HepG2 (cell line): ENCODE results near the gene PPIG. TPM values are rescaled to one million over a fixed set of nuclear protein-coding genes. Genes with fewer than 3 reads are reported as not detected.

Experiments
- BCL6 ChIP-seq: IDR thresholded peaks from 2 replicates; pipeline ENCODE4 v1.6.1; 2016; ENCODE audit warnings: missing genetic modification reagents, missing compliant biosample characterization
- EZH2 ChIP-seq: conservative IDR thresholded peaks from 2 replicates; pipeline ENCODE4 v1.6.1; 2012; ENCODE audit warnings: mild to moderate bottlenecking, low read depth, low read length, moderate library complexity
- HNRNPUL1 ChIP-seq: fragments of 200-400 bp; formaldehyde crosslinking; IDR thresholded peaks from 2 replicates; pipeline ENCODE4 v1.6.1; 2017; ENCODE audit warnings: low read depth, mild to moderate bottlenecking, low read length, moderate library complexity
- MTF1 ChIP-seq: sonication (generic); formaldehyde crosslinking; IDR thresholded peaks from 2 replicates; pipeline ENCODE4 v1.5.0; 2020; ENCODE audit warnings: missing genetic modification reagents
- RORA ChIP-seq: sonication (generic); formaldehyde crosslinking; IDR thresholded peaks from 2 replicates; pipeline ENCODE4 v1.5.0; 2020; ENCODE audit warnings: mild to moderate bottlenecking, missing genetic modification reagents, moderate library complexity
- TEF ChIP-seq: sonication (generic); formaldehyde crosslinking; IDR thresholded peaks from 2 replicates; pipeline ENCODE4 v1.5.0; 2020; ENCODE audit warnings: missing genetic modification reagents
- TFAP4 ChIP-seq: sonication (generic); IDR thresholded peaks from 2 replicates; pipeline ENCODE4 v1.6.1; 2016; ENCODE audit warnings: low read depth, borderline replicate concordance
- ZBTB40 ChIP-seq, 2 experiments: fragments of 450-650 bp in 1 of 2; sonication (generic) in 1 of 2; formaldehyde crosslinking in 1 of 2; IDR thresholded peaks; 2 replicates each; pipeline versions ENCODE4 v1.6.1 to v1.8.0; 2016 to 2022; ENCODE audit warnings: antibody characterized with exemption in 1 of 2, mild to moderate bottlenecking in 1 of 2, missing genetic modification reagents in 1 of 2
- ZNF225 ChIP-seq: sonication (generic); formaldehyde crosslinking; IDR thresholded peaks from 2 replicates; pipeline ENCODE4 v1.4.0; 2020; ENCODE audit warnings: mild to moderate bottlenecking, missing genetic modification reagents
- ZNF616 ChIP-seq: sonication (generic); formaldehyde crosslinking; IDR thresholded peaks from 2 replicates; pipeline ENCODE4 v1.5.0; 2020; ENCODE audit warnings: low read depth, mild to moderate bottlenecking, missing genetic modification reagents
- ZNF776 ChIP-seq: sonication (generic); formaldehyde crosslinking; IDR thresholded peaks from 2 replicates; pipeline ENCODE4 v1.4.0; 2020; ENCODE audit warnings: mild to moderate bottlenecking, missing genetic modification reagents
- polyA plus RNA-seq, 8 experiments: library from polyadenylated mRNA; depleted of rRNA in 3 of 8; stranded (reverse) in 7 of 8; unstranded in 1 of 8; fragments of >200 nt; fragmentation: Illumina TruSeq in 4 of 8; extraction: Trizol in 4 of 8; gene quantifications; 2 replicates each; pipeline versions ENCODE4 v1.2.1 to v1.2.3, GENCODE V29; 2011 to 2016; ENCODE audit warnings: low read depth in 4 of 8, missing spikeins in 1 of 8, mixed read lengths in 1 of 8; ENCODE audit not compliant: insufficient read depth in 1 of 8
- total RNA-seq, 5 experiments: library from RNA; depleted of rRNA; stranded (reverse); fragments of >200 nt; fragmentation: Illumina TruSeq; extraction: Trizol; gene quantifications; 2 replicates each; pipeline ENCODE4 v1.2.3, GENCODE V29; 2016; ENCODE audit warnings: low read depth in 1 of 5
- TF ChIP-seq, protein P1 (sequence below): conservative IDR thresholded peaks from 2 replicates; pipeline ENCODE4 v1.6.1; 2018; ENCODE audit warnings: missing genetic modification reagents
- TF ChIP-seq, protein P2 (sequence below): IDR thresholded peaks from 2 replicates; pipeline ENCODE4 v1.6.1; 2016

PPIG gene
- total and polyA plus RNA-seq, 2 of the 13 experiments (the other 11 are each of a cell fraction or from before 2014, with no cell fraction given), result 31.3 to 81.0 TPM

- TF ChIP-seq TEF (no peak; the same call in 1 of the 2 replicates), MTF1 (no peak), ZNF225 (CRISPR knock-in tag) (peak; percentile 84; the same call in 1 of the 2 replicates), ZNF776 (CRISPR knock-in tag) (peak; percentile 93), RORA (CRISPR knock-in tag) (no peak), TFAP4 (peak; percentile 57; the same call in 1 of the 2 replicates), ZNF616 (CRISPR knock-in tag) (peak; percentile 74; the same call in 1 of the 2 replicates), BCL6 (CRISPR knock-in tag) (peak; percentile 98), HNRNPUL1 (no peak), ZBTB40 (IDR thresholded peaks at IDR 0.05) (peak; percentile 17; the same call in 1 of the 2 replicates), ZBTB40 (CRISPR knock-in tag; IDR thresholded peaks at IDR 0.05) (peak; percentile 82), EZH2 (no peak)
- TF ChIP-seq, protein P1, sequence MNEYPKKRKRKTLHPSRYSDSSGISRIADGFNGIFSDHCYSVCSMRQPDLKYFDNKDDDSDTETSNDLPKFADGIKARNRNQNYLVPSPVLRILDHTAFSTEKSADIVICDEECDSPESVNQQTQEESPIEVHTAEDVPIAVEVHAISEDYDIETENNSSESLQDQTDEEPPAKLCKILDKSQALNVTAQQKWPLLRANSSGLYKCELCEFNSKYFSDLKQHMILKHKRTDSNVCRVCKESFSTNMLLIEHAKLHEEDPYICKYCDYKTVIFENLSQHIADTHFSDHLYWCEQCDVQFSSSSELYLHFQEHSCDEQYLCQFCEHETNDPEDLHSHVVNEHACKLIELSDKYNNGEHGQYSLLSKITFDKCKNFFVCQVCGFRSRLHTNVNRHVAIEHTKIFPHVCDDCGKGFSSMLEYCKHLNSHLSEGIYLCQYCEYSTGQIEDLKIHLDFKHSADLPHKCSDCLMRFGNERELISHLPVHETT (CRISPR knock-in tag), result peak; percentile 50; the same call in 1 of the 2 replicates
- TF ChIP-seq, protein P2, sequence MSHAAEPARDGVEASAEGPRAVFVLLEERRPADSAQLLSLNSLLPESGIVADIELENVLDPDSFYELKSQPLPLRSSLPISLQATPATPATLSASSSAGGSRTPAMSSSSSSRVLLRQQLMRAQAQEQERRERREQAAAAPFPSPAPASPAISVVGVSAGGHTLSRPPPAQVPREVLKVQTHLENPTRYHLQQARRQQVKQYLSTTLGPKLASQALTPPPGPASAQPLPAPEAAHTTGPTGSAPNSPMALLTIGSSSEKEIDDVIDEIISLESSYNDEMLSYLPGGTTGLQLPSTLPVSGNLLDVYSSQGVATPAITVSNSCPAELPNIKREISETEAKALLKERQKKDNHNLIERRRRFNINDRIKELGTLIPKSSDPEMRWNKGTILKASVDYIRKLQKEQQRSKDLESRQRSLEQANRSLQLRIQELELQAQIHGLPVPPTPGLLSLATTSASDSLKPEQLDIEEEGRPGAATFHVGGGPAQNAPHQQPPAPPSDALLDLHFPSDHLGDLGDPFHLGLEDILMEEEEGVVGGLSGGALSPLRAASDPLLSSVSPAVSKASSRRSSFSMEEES (CRISPR knock-in tag), result peak; percentile 46; the same call in 1 of the 2 replicates
Measured at GRCh38 chr2:169584005-169584877, at the start of gene PPIG (continued).
